ENCODE results near the gene PHTF2. TPM values are rescaled to one million over a fixed set of nuclear protein-coding genes. Genes with fewer than 3 reads are reported as not detected.

PHTF2 gene
- total RNA-seq, 1 experiment from 2014 or later, result 26.7 TPM

GRCh38 chr7:77825131-77825530 lies 26.6 kb downstream of the PHTF2 start (continued):
- TF ChIP-seq CTCF (IDR thresholded peaks at IDR 0.05 in 2 of 3, conservative IDR thresholded peaks at IDR 0.05 in 1 of 3; ENCODE audit: borderline replicate concordance in 1 of 3, insufficient read depth in 1 of 3, low read depth in 2 of 3, low read length in 2 of 3) (no peak), ZFX (IDR thresholded peaks at IDR 0.05) (no peak), YY1 (IDR thresholded peaks at IDR 0.05; ENCODE audit: extremely low read depth, insufficient replicate concordance, low read depth, low read length) (no peak), TCF7L2 (IDR thresholded peaks at IDR 0.05; ENCODE audit: borderline replicate concordance, extremely low read depth, insufficient read depth, insufficient read length) (no peak), JUND (IDR thresholded peaks at IDR 0.05) (no peak), EZH2phosphoT487 (IDR thresholded peaks at IDR 0.05; ENCODE audit: borderline replicate concordance) (no peak), POLR2AphosphoS5 (IDR thresholded peaks at IDR 0.05; ENCODE audit: low read depth, low read length) (no peak), SP1 (IDR thresholded peaks at IDR 0.05; ENCODE audit: low read depth) (no peak), RAD21 (IDR thresholded peaks at IDR 0.05; ENCODE audit: low read depth) (no peak)

DNA sequence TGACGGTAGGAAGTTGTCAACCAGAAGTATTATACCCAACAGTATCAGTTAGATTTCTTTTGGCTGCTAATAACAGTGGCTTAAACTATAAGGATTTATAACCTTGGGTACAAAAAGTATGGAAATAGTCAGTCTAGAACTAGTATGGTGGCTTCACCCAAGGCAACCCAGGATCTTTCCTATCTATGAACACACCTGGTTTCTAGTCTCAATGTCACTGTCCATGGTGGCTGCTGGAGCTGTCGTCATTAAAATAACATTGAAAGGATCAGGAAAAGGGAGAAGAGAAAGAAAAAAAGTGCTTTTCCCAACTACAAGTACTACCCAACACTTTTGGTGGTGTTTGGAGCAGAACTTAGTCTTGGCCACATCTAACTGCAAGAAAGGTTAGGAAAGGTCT lies 27.7 kb downstream of the PHTF2 start:
- BruUV-seq (replicated peaks), result no TSS peak
- CTCF ChIA-PET, result no interaction called here
- no peak overlapping the region for H2AFZ ChIP-seq (ENCODE audit: low read depth, low read length, poor library complexity, severe bottlenecking)

More for the DNA sequence above, 27.7 kb downstream of the PHTF2 start:
- POLR2A ChIA-PET, result no interaction called here
- H3K4me1 ChIP-seq (ENCODE audit: control insufficient read depth in 1 of 2, insufficient read depth in 2 of 2, low read length in 2 of 2), result no peaks in the 10 kb centered on the region
- no peaks in the 10 kb centered on the region for H3K9me2 ChIP-seq (ENCODE audit: insufficient read depth)
- peaks cover 0 to 4% of the 10 kb centered on the region in 2 experiments; a peak in 1 of 4 replicates for H3K9me3 ChIP-seq (ENCODE audit: control insufficient read depth in 1 of 2, insufficient read depth in 1 of 2, low read depth in 1 of 2, low read length in 2 of 2)
- H3K27ac ChIP-seq (ENCODE audit: low read depth, low read length), result no peak overlapping the region
- H3K36me3 ChIP-seq (ENCODE audit: control insufficient read depth in 1 of 2, insufficient read depth in 2 of 2, low read length in 2 of 2), result no peaks in the 10 kb centered on the region
- TF ChIP-seq JUND (IDR thresholded peaks at IDR 0.05), result no peak
- TF ChIP-seq, protein P1, sequence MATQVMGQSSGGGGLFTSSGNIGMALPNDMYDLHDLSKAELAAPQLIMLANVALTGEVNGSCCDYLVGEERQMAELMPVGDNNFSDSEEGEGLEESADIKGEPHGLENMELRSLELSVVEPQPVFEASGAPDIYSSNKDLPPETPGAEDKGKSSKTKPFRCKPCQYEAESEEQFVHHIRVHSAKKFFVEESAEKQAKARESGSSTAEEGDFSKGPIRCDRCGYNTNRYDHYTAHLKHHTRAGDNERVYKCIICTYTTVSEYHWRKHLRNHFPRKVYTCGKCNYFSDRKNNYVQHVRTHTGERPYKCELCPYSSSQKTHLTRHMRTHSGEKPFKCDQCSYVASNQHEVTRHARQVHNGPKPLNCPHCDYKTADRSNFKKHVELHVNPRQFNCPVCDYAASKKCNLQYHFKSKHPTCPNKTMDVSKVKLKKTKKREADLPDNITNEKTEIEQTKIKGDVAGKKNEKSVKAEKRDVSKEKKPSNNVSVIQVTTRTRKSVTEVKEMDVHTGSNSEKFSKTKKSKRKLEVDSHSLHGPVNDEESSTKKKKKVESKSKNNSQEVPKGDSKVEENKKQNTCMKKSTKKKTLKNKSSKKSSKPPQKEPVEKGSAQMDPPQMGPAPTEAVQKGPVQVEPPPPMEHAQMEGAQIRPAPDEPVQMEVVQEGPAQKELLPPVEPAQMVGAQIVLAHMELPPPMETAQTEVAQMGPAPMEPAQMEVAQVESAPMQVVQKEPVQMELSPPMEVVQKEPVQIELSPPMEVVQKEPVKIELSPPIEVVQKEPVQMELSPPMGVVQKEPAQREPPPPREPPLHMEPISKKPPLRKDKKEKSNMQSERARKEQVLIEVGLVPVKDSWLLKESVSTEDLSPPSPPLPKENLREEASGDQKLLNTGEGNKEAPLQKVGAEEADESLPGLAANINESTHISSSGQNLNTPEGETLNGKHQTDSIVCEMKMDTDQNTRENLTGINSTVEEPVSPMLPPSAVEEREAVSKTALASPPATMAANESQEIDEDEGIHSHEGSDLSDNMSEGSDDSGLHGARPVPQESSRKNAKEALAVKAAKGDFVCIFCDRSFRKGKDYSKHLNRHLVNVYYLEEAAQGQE (IDR thresholded peaks at IDR 0.05; ENCODE audit: low read depth), result peak; percentile 36
- no peaks in the 10 kb centered on the region for H4K20me1 ChIP-seq (ENCODE audit: insufficient read depth)
- intact Hi-C loops (cut with micrococcal nuclease), result no loop called here
- H3K4me2 ChIP-seq (ENCODE audit: low read length), result no peak overlapping the region
- RAD21 ChIA-PET (ENCODE audit: low non-redundant PET in 1 of 2, low total read pairs in 2 of 2, uncharacterized antibody in 2 of 2, unreplicated experiment in 2 of 2), result no interaction called here
- peaks cover 19% of the 10 kb centered on the region for H3K79me2 ChIP-seq (ENCODE audit: insufficient read depth, low read length)
- no peaks in the 10 kb centered on the region for H3K27me3 ChIP-seq (ENCODE audit: insufficient read depth, low read length)
- no peak overlapping the region for H3K4me3 ChIP-seq (replicated peaks in 1 of 2; ENCODE audit: low read depth in 1 of 2, low read length in 2 of 2)
- no peak for DNase-seq (ENCODE audit: low read depth, low spot score)
- H3K9ac ChIP-seq (ENCODE audit: low read length), result no peak overlapping the region
- no peak for ATAC-seq

Measured in HCT116 (cell line).